ENCODE measurements around the gene CCL25. TPM values are rescaled to one million over a fixed set of nuclear protein-coding genes. Genes with fewer than 3 reads are reported as not detected.

The CCL25 gene
- total RNA-seq, 1 experiment from 2014 or later: not detected

DNA sequence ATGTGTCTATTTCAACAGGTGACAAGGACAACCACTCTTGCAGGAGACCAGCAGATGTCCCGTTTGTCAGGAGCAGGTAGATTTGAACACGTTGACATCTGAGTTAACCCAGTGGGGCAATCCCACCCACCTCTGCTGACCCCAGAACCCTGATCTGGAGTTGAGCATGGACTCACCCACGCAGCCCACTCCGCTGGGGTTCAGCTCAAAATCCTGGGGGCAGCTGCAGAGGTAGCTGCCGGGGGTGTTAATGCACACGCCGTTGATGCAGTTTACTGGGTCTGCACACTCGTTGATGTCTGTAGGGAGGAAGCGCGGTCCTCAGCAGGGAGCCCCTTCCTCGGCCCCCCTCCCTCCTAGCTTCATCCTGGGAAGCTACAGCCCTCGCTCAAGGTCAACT lies 56.9 kb downstream of the CCL25 start:
- H3K4me3 ChIP-seq (ENCODE audit: low read length): no peak overlapping the region
- DNase-seq (no peak), ATAC-seq (no peak)
- H3K79me2 ChIP-seq (ENCODE audit: low read length): no peaks in the 10 kb centered on the region
- no peak overlapping the region for H3K9ac ChIP-seq (ENCODE audit: low read length)
- no peaks in the 10 kb centered on the region for H3K36me3 ChIP-seq (ENCODE audit: low read depth, low read length)
- H3F3A ChIP-seq (ENCODE audit: low read length, unreplicated experiment): no peaks in the 10 kb centered on the region
- no peaks in the 10 kb centered on the region for H3K9me2 ChIP-seq (replicated peaks; ENCODE audit: low read length)
- H3K4me2 ChIP-seq (ENCODE audit: low read length): no peak overlapping the region
- POLR2A ChIA-PET (ENCODE audit: unreplicated experiment): no interaction called here
- no peaks in the 10 kb centered on the region for H3K27me3 ChIP-seq (ENCODE audit: low read length)
- intact Hi-C loops (cut with micrococcal nuclease): no loop called here
- no peaks in the 10 kb centered on the region for H3K4me1 ChIP-seq (ENCODE audit: insufficient read depth, low read length)
- H3K27ac ChIP-seq (ENCODE audit: low read length): no peak overlapping the region
- H4K20me1 ChIP-seq (ENCODE audit: low read length): no peaks in the 10 kb centered on the region
- H3K9me3 ChIP-seq (ENCODE audit: low read length): no peaks in the 10 kb centered on the region
- CTCF ChIA-PET: no interaction called here
- BruUV-seq (replicated peaks): no TSS peak
- TF ChIP-seq CTCF (conservative IDR thresholded peaks at IDR 0.05; ENCODE audit: low read depth, low read length): no peak
- no peak for TF ChIP-seq EZH2 (IDR thresholded peaks at IDR 0.05; ENCODE audit: low read length, unreplicated experiment)
- H2AFZ ChIP-seq (ENCODE audit: low read length): no peak overlapping the region

- DNase-seq: no peak
- no peaks in the 10 kb centered on the region for H3K9me3 ChIP-seq (ENCODE audit: low read length)
- intact Hi-C loops (cut with micrococcal nuclease): no loop called here
- no peak for TF ChIP-seq EZH2phosphoT487 (IDR thresholded peaks at IDR 0.05; ENCODE audit: borderline replicate concordance, low read length)
- TF ChIP-seq EZH2 (IDR thresholded peaks at IDR 0.05; ENCODE audit: low read length, unreplicated experiment): no peak
- TF ChIP-seq CTCF (conservative IDR thresholded peaks at IDR 0.05; ENCODE audit: low read depth, low read length): no peak
- H3K79me2 ChIP-seq (ENCODE audit: low read length): no peaks in the 10 kb centered on the region
- no peaks in the 10 kb centered on the region for H3K9me2 ChIP-seq (replicated peaks; ENCODE audit: low read length)
- no peak overlapping the region for H3K4me3 ChIP-seq (ENCODE audit: low read length)
- BruUV-seq (replicated peaks): no TSS peak
- H3K27me3 ChIP-seq (ENCODE audit: low read length): no peaks in the 10 kb centered on the region
- H4K20me1 ChIP-seq (ENCODE audit: low read length): no peaks in the 10 kb centered on the region
- H3F3A ChIP-seq (ENCODE audit: low read length, unreplicated experiment): no peaks in the 10 kb centered on the region
- no peak overlapping the region for H3K9ac ChIP-seq (ENCODE audit: low read length)
- ATAC-seq: no peak
- no peaks in the 10 kb centered on the region for H3K36me3 ChIP-seq (ENCODE audit: low read depth, low read length)
- H3K4me1 ChIP-seq (ENCODE audit: insufficient read depth, low read length): no peaks in the 10 kb centered on the region
- ChIA-PET POLR2A (ENCODE audit: unreplicated experiment) (no interaction called here), CTCF (no interaction called here)
- no peak overlapping the region for H3K27ac ChIP-seq (ENCODE audit: low read length)
- no peak overlapping the region for H2AFZ ChIP-seq (ENCODE audit: low read length)
- no peak overlapping the region for H3K4me2 ChIP-seq (ENCODE audit: low read length)
Measured at GRCh38 chr19:8109890-8110662, 57.5 kb downstream of the CCL25 start.

GRCh38 chr19:8110931-8111330 lies 58.4 kb downstream of the CCL25 start:
- ATAC-seq (no peak), DNase-seq (no peak)
- Histone ChIP-seq H3K9me3 (ENCODE audit: low read length) (no peaks in the 10 kb centered on the region), H3K79me2 (ENCODE audit: low read length) (no peaks in the 10 kb centered on the region), H2AFZ (ENCODE audit: low read length) (no peak overlapping the region), H4K20me1 (ENCODE audit: low read length) (no peaks in the 10 kb centered on the region), H3K4me1 (ENCODE audit: insufficient read depth, low read length) (no peaks in the 10 kb centered on the region), H3K9me2 (replicated peaks; ENCODE audit: low read length) (no peaks in the 10 kb centered on the region), H3K9ac (ENCODE audit: low read length) (no peak overlapping the region), H3K4me3 (ENCODE audit: low read length) (no peak overlapping the region), H3K27ac (ENCODE audit: low read length) (no peak overlapping the region), H3K36me3 (ENCODE audit: low read depth, low read length) (no peaks in the 10 kb centered on the region), H3K27me3 (ENCODE audit: low read length) (no peaks in the 10 kb centered on the region), H3K4me2 (ENCODE audit: low read length) (no peak overlapping the region), H3F3A (ENCODE audit: low read length, unreplicated experiment) (no peaks in the 10 kb centered on the region)
- ChIA-PET CTCF (no interaction called here), POLR2A (ENCODE audit: unreplicated experiment) (no interaction called here)
- BruUV-seq (replicated peaks): no TSS peak
- TF ChIP-seq CTCF (conservative IDR thresholded peaks at IDR 0.05; ENCODE audit: low read depth, low read length) (no peak), EZH2 (IDR thresholded peaks at IDR 0.05; ENCODE audit: low read length, unreplicated experiment) (no peak), EZH2phosphoT487 (IDR thresholded peaks at IDR 0.05; ENCODE audit: borderline replicate concordance, low read length) (no peak)
- intact Hi-C loops (cut with micrococcal nuclease): no loop called here
